HG03342 (cell line): Measurements from ENCODE around the gene FBXO10.

Experiments used
- ATAC-seq: cut with Tn5 transposase; IDR thresholded peaks from one replicate; pipeline ENCODE4 v1.9.1; 2021; ENCODE audit warnings: mild to moderate bottlenecking, moderate library complexity; ENCODE audit not compliant: unreplicated experiment

The FBXO10 gene

DNA sequence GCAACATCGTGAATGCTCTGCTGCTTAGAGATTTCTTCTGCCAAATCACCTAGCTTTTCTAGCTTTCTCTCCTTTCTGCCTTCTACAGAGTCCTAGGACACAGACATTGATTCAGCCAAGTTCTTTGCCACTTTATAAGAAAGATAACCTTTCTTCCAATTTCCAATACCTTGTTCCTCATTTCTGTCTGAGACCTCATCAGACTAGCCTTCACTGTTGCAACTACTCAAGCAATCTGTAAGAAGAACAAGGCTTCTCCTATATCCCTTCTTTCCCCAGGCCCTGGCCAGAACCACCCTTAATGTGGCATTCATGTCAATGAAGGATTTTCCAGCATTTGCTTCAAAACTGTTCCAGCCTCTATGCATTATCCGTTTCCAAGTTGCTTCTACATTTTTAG lies 24.3 kb downstream of the FBXO10 start:
- no peak for ATAC-seq

DNA sequence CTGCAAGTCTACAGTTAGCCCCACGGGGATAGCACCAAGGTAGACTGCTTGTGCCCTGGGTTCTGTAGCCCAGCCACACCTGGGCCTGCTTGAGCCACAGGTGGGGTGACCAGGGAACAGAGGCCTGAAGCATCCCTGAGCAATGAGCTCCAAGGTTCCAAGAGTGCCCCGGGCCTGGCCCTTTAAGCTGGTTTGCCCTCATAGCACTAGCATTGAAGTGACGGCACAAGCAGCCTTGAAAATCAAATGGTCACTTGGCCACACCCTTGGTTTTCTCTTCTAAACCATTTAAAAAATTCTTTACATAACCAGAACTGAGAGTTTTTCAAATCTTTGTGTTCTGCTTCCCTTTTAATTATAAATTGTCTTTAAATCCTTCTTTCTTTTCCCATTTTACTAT lies 24.7 kb downstream of the FBXO10 start:
- no peak for ATAC-seq

DNA sequence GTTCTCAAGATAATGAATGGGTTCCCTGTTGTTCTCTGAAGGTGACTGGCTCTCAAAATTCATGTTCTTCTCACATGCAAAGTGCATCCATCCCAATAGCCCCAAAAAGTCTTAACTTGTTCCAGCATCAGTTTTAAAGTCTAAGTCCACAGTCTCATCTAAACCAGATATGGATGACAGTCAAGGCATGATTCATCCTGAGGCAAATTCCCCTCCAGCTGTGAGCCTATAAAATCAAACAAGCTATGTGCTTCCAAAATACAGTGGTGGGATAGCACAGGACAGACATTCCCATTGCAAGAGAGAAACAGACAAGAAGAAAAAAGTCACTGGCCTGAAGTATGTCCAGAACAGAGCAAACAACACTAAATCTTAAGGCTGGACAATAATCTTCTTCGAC lies 25.4 kb downstream of the FBXO10 start:
- no peak for ATAC-seq

DNA sequence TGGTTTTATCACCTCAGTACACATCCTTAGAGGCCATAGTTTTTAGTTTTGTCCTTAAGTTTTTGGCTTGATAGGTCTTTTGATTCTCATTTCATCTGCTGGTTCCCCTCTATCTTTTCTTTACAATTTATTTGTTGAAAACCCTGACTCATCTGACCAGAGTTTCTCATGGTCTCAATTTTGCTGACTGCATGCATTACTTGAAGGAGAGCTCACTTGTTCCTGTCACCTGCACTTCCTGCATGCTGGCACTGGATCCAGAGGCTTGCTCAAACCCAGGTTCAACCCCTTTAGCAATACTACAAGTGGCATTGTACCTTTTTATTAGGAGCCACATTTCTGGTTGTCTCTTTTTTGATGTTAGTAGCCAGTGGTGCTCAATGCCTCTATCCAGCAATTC lies 26.7 kb downstream of the FBXO10 start:
- ATAC-seq = no peak

DNA sequence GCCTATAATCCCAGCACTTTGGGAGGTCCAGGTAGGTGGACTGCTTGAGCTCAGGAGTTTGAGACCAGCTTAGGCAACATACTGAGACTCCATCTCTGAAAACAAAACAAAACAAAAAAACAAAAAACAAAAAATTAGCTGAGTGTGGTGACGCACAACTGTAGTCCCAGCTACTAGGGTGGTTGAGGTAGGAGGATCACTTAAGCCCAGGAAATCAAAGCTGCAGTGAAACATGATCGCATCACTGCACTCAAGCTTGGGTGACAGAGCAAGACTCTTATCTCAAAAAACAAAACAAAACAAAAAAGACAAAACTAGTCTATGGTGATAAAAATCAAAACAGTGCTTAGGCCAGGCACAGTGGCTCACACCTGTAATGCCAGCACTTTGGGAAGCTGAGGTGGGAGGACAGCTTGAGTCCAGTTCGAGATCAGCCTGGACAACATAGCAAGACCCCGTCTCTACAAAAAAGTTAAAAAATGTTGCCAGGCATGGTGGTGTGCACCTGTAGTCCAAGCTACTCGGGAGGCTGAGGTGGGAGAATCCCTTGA lies 28.8 kb downstream of the FBXO10 start:
- no peak for ATAC-seq

DNA sequence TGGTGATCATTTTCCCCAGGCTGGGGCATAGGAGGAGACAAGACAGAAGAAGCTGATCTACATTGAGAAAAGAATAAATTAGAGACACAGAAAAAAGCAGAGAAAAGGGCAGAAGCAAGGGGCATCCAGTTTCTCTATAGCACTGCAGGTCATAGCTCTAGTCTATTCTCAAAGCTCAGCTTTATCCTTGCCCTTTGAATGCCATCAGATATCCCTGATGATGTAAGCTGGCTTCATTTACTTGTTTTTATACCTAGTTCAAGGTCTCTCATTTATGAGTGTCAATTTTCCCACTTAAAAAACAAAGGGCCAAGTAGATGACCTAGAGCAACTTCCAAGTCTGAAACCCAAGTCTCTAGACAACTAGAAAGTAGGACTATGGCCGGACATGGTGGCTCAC lies 32.7 kb downstream of the FBXO10 start:
- ATAC-seq = no peak

DNA sequence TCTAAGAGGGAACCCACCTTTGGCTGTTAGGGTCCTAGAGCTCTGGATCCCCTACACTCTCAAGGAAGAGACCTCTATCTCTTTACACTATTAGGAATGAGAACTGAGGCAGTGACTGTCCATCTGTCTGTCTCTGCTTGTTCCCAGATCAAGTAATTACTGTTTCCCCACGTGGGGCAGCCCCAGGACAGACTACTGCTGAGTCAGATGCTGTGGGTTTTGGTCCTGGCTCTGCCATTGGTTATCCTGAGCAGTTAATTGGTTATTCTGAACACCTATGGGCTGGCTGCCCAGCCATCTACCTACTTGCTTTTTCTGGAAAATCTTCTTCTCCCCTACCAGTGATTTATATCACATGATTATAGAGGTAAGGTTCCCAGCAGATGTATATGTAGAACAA lies 33.3 kb downstream of the FBXO10 start:
- ATAC-seq = no peak

DNA sequence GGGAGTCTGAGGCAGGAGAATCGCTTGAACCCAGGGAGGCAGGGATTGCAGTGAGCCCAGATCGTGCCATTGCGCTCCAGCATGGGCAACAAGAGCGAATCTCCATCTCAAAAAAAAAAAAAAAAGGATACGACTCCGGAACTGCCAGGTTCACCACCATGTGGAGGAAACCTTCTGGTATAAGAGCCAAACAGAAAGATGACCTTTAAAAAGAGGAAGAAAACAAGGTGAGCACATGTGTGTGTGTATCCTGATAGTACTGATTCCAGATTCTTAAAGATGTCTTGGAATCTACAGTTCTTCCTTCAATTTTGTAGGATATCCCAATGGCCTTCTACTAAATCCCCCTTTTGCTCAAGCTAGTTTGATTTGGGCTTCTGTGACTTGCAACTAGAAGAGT lies 33.7 kb downstream of the FBXO10 start:
- no peak for ATAC-seq

DNA sequence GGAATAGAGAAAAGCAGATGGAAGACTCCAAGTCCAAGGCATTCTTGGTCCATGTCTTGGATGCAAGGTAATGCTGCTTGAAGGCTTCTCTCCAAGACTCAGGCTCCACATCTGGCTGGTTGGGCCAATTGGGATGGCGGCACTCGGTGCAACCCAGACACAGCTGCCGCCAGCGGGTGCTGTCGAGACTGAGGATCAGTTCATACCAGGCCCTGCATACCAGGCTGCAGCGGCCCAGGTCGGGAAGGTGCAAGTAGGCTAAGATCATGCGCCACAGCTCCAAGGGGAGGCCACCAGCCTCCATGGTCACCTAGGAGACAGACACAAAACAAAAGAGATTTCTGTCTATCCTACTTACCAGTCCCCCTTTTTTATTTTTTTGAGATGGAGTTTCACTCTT lies 34.7 kb downstream of the FBXO10 start:
- no peak for ATAC-seq

DNA sequence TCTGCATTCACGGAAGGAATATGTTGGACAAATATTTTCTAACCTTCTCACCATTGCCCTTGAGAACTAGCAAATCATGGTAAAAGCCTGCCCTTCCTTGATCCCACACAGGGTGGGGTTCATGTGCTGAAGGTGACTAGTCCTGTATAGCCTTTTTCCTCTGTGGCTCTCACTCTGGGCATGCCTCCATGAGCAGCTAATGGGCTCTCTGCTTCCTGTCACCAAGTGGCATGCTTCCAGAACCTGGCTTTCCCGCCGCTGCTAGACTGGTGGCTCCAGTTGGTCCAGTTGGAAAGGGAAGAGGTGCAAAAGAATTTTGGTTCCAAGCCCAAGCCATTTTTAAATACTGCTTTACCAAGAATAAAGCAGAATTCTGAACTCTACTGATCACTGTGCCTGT lies 35.5 kb downstream of the FBXO10 start:
- no peak for ATAC-seq

DNA sequence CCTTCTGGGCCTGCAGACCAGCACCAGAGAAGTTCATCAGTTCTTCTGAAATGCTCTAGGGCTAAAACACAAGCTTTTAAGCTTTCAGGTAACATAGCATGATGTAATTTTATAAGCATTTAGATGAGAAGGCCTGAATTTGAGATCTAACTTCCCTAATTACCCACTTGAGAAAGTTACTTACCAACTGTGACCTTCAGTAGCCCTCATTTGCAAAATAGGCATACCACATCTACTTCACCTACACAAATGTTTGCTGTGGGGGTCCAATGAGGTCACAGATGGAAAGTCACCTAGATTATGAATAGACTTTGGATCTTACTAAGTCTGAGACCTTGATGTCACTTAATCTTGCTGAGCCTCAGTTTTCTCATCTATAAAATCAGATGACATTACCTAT lies 36.5 kb downstream of the FBXO10 start:
- no peak for ATAC-seq

DNA sequence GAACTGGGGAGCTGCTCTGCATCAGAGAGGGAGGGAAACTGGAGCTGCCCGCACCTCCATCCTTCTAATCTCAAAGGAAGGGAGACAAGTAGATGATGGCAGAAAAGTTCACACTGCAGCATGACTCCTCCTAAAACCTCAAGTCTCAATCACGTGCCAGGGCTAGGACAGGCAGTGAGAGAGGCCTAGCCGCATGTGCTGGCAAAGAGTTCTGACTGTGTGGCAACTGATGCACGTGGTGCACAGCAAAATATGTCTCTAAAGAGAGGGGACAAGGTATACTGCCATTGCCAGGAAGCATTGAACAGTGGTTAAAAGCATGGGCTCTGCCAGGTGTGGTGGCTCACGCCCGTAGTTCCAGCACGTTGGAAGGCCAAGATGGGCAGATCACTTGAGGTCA lies 38.1 kb downstream of the FBXO10 start:
- no peak for ATAC-seq

DNA sequence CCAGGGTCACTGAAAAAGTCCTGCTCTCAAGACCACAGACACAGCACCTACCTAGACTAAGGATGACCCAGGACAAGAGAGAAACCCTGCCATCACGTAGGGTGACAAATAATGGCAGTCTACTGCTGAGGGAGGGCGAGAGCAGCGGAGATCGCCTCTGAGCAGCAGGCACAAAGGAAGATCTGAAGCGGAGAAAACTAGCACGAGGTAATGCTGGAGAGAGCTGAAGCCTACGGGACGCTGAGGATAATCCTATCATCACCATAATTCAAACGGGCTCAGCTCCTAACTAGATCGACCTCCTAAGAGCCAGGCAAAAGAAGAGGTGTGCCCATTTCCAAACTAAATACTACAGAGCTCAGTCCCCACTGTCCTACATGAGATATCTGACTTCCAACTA lies 41.3 kb downstream of the FBXO10 start:
- no peak for ATAC-seq

DNA sequence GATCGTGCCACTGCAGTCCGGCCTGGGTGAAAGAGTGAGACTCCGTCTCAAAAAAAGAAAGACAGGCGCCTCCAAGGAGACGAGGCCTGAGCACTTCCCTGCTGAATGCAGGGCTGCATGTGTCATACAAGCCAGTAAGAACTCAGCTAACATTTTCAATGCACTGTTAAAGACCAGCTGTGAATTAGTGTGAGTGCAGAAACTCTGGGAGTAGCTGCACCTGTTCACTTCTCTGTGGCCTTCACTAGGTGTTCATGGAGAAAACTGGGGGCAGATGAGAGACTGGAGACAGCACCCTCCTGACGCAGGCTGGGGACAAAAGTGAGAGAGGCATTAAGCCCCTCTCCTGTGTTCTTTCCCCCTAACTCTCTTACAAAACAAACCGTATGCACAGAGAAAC lies 41.8 kb downstream of the FBXO10 start:
- no peak for ATAC-seq

DNA sequence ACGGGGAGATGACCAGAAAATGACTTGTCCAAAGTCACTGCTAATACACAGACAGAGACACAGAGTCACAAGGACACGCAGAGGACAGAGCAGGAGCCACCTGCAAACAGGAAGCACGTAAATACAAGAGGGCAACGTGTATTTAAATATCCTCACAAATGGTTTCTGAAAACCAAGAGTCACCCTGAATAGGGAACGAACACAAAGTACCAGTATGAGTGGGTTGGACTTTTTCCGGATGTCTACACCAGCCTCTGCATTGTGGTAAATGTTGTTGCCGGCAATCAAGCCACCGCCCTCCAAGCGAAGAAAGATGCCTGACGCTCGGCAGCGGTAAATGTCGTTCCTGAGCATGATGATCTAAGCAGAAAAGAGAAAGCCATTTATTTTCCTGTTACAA lies 44.5 kb downstream of the FBXO10 start:
- no peak for ATAC-seq

DNA sequence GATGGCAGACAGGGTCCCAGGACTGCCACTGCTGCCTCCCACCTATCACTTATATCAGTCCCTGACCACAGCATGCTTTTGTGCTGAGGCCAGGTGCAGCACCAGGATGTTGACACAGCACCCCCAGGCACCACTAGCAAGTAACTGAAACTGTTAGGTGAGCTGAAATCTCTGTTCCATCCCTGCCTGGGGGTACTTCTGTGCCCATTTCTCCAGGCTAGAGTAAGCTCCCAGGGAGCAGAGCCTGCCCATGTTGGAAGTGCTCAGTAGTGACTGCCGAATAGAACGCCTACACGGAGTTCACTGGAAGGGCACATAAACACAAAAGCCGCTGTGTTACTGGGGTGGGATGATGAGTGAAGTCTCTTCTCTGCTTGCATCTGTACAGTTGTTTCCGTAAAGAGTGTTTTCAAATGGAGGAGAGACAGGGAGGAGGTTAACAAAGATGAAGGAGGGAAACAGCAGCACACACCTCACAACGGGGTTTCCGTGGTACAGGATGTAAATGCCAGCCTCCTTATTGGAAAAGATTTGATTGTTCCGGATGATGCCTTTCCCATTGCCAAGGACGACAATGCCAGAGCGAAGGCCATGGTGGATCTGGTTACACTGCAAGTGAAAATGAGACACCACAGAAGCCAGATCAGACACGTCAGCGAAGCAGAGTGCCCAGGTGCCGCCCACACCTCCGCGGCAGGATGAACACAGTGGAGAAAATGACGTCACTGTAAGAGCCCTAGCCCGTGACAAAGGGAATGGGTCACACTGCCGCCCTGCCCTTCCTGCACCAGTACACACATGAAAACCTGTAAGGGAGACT lies 47.3 kb downstream of the FBXO10 start:
- no peak for ATAC-seq

DNA sequence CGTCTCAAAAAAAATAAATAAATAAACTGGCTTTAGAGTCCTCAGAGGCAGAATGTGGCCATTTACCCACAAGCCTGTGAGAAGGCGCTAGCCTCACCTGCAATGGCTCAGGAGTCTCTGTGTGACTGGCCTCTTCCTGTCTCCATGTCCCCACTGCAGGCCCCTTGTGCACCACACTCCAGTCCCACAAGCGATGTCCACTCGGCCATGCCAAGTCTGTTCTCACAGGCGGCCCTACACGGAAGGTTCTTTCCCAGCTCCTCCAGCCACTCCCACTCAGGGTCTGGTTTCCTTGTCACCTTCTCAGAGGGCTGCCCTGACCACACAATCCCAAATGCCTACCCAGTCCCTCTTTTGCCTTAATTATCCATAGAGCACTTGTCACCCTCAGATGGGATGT lies 52.3 kb downstream of the FBXO10 start:
- no peak for ATAC-seq

DNA sequence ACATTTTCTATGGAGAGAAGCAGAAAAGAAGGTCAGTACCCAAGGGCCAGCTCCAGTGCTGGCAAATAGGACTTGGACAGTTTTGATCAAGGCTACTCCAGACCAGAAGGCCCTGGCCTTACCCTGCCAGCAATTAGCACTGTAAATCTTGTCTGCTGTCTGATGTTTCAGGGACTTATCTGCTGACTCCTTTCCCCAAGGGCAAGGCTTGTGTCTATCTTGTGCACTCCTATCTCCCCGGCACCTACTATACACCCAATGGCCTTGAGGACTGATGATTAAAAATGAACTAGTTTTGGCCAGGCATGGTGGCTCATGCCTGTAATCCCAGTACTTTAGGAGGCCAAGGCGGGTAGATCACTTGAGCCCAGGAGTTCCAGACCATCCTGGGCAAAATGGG lies 53.2 kb downstream of the FBXO10 start:
- ATAC-seq = no peak

DNA sequence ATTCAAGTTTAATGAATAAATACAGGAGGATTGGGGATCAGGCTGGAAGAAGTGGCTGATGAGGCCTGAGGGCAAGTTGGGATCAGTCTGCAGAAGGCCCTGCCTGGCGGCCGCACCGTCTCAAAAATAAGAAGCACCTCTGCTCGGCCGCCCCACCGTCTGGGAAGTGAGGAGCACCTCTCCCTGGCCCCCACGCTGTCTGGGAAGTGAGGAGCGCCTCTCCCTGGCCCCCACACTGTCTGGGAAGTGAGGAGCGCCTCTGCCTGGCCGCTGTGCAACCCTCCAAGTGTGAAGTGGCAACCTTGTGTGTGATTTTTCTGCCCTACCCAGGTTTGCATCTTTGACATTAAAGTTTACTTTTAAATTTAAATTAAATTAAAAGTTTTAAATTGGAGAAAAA lies 55.1 kb downstream of the FBXO10 start:
- no peak for ATAC-seq

DNA sequence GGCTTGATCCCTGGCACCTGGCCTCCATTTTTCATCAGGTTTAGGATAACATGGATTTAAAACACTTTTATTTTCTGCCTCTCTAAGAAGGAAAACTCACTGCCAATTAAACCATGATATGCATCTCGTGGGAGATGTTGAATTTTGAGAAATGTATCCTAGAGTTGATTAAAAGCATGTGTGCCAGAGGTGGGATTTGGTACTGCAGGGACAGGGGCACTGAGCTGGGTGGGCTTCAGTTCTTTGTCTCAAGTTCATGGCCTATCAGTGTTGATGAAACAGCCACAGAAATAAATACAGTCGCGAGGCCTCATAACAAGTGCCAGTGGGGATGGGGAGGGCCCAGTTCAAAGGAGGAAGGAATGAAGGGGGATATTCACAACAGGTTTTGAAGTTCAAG lies 55.5 kb downstream of the FBXO10 start:
- no peak for ATAC-seq

DNA sequence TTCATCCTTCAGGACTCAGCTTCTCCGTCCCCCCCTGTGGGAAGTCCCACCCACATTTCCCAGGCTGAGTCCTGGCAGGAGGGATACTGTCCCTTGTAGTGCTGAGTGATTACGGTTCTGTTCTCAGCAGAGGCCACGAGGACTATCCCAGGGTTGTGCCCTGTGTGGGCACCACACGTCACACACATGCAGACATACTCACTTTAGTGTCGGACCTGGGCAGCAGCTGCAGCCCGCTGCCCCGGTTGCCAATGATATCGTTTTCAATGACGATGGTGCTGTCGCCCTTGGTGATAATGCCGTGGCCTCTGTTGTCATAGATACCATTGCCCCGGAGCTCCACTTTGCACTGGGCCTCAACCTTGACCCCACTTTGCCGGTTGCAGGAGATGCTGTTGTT lies 58.3 kb downstream of the FBXO10 start:
- no peak for ATAC-seq

DNA sequence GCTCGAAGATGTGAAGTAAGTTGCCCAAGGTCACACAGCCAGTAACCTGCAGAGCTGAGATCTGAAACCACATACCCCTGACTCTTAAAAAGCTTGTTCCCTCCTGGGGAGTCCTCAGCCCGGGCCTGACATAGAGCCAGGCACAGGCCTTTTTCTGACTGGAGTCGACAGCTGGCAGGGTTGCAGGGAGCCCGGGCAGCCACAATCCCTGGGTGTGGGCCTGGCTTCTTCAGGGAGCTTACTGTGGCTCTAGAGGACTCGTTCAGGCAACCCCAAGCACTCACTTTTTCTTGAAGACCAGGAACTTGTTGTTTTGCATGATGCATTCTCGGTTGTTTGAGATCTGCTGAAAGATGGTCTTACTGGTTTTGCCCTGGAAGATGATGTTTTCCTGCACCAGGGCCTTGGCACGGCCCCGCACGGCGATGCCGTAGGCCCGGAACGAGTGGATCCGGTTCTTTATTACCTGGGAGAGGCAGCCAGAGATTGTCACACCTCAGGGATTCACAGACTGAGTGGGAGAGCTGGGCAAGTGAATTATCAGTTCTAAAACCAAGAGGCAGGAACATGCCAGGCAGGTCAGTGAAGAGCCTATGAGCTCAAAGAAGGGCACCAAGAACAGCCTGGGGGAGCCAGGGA lies 60.4 kb downstream of the FBXO10 start:
- ATAC-seq = no peak

DNA sequence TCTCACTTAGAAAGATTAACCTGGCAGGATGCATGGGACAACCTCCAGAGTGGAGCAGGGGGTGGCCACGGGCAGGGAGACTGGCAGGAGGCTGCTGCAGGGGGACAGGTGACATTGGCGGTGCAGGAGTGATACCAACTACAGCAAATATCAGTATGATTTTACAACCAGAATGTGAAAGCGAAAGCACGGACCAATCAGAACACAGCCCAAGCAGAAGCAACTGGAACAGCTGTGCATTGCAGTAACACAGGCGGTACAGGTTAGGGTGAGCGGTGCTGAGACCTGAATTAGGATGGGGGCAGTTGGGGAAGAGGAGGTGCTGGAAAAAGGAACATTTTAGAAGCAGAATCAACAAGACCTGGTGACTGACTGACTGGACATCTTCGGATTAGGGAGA lies 61.2 kb downstream of the FBXO10 start:
- no peak for ATAC-seq
